IMR-90 (cell line): Measurements from ENCODE around the gene AKAP17A. TPM values are rescaled to one million over a fixed set of nuclear protein-coding genes. Genes with fewer than 3 reads are reported as not detected.

Experiments used
- ATAC-seq: fragments of 200-7000 bp; cut with Tn5 transposase; 2 replicates; pipeline ENCODE4 v1.9.1; 2020; ENCODE audit warnings: low read depth, mild to moderate bottlenecking, moderate library complexity
- BruUV-seq: library from RNA; stranded (reverse); fragments of 400-500 nt; replicated peaks from 2 replicates; lab custom pipeline; 2021; lab: Mats Ljungman, UMichigan
- CTCF ChIA-PET: fragments of 300-600 bp; formaldehyde crosslinking; extraction: SDS; loops from one replicate; lab custom pipeline; 2021; ENCODE audit warnings: antibody characterized with exemption; lab: Yijun Ruan, JAX
- POLR2A ChIA-PET: fragments of 300-600 bp; sonication (Branson Sonifier 250); formaldehyde crosslinking; loops from one replicate; lab custom pipeline; 2022; ENCODE audit warnings: antibody characterized with exemption; ENCODE audit not compliant: unreplicated experiment; lab: Charles Lee
- DNase-seq: peaks from one replicate; pipeline ENCODE4 v3.0.0; 2013
- H2AFZ ChIP-seq: replicated peaks from 2 replicates; pipeline ENCODE3; 2013; ENCODE audit warnings: low read length, mild to moderate bottlenecking; ENCODE audit not compliant: poor library complexity
- H2AK5ac ChIP-seq: 2 replicates; pipeline ENCODE4 v1.6.1; 2013; ENCODE audit warnings: low read depth, low read length, inconsistent platforms
- H2AK9ac ChIP-seq: replicated peaks from 2 replicates; pipeline ENCODE3; 2013; ENCODE audit warnings: mild to moderate bottlenecking, low read depth, low read length, moderate library complexity; ENCODE audit not compliant: poor library complexity
- H2BK120ac ChIP-seq: 2 replicates; pipeline ENCODE4 v1.6.1; 2013; ENCODE audit warnings: low read depth, low read length, inconsistent platforms
- H2BK15ac ChIP-seq: 3 replicates; pipeline ENCODE4 v1.6.1; 2013; ENCODE audit warnings: low read depth, low read length, inconsistent platforms
- H2BK20ac ChIP-seq: 2 replicates; pipeline ENCODE4 v1.6.1; 2013; ENCODE audit warnings: low read depth, mild to moderate bottlenecking, inconsistent platforms, low read length, moderate library complexity
- H2BK5ac ChIP-seq: 2 replicates; pipeline ENCODE4 v1.6.1; 2013; ENCODE audit warnings: mild to moderate bottlenecking, low read depth, low read length, inconsistent platforms; ENCODE audit not compliant: poor library complexity, severe bottlenecking
- H3K14ac ChIP-seq: replicated peaks from 2 replicates; pipeline ENCODE4 v1.6.1; 2013; ENCODE audit warnings: low read depth, low read length, inconsistent platforms
- H3K18ac ChIP-seq: 2 replicates; pipeline ENCODE4 v1.6.1; 2013; ENCODE audit warnings: low read depth, low read length, control low read depth
- H3K23ac ChIP-seq: 2 replicates; pipeline ENCODE4 v1.6.1; 2013; ENCODE audit warnings: low read depth, low read length, inconsistent platforms
- H3K27ac ChIP-seq: 2 replicates; pipeline ENCODE4 v1.5.1; 2013; ENCODE audit warnings: mild to moderate bottlenecking, control low read depth, low read length; ENCODE audit not compliant: insufficient read depth
- H3K27me3 ChIP-seq: 2 replicates; pipeline ENCODE4 v1.6.1; 2013; ENCODE audit warnings: low read length; ENCODE audit not compliant: control insufficient read depth, insufficient read depth
- H3K36me3 ChIP-seq: 2 replicates; pipeline ENCODE4 v1.6.1; 2013; ENCODE audit warnings: low read length, mixed read lengths; ENCODE audit not compliant: control insufficient read depth, insufficient read depth
- H3K4ac ChIP-seq: 2 replicates; pipeline ENCODE4 v1.6.1; 2013; ENCODE audit warnings: low read depth, low read length, inconsistent platforms
- H3K4me1 ChIP-seq: 2 replicates; pipeline ENCODE4 v1.6.1; 2013; ENCODE audit warnings: low read length, mixed read lengths; ENCODE audit not compliant: control insufficient read depth, insufficient read depth
- H3K4me2 ChIP-seq: 2 replicates; pipeline ENCODE4 v1.6.1; 2013; ENCODE audit warnings: low read depth, mild to moderate bottlenecking, control low read depth, low read length, moderate library complexity
- H3K4me3 ChIP-seq: 2 replicates; pipeline ENCODE4 v1.5.1; 2013; ENCODE audit warnings: low read depth, mild to moderate bottlenecking, control low read depth, low read length, moderate library complexity; ENCODE audit not compliant: insufficient read depth
- H3K56ac ChIP-seq: 2 replicates; pipeline ENCODE4 v1.6.1; 2013; ENCODE audit warnings: low read length, inconsistent platforms; ENCODE audit not compliant: insufficient read depth; ENCODE audit errors: extremely low read depth
- H3K79me1 ChIP-seq, 2 experiments: 2 replicates each; pipeline ENCODE4 v1.6.1; 2013; ENCODE audit warnings: low read length in 2 of 2, inconsistent platforms in 1 of 2, low read depth in 1 of 2
- H3K9ac ChIP-seq: 2 replicates; pipeline ENCODE4 v1.6.1; 2013; ENCODE audit warnings: low read depth, low read length, control low read depth
- H3K9me1 ChIP-seq: 2 replicates; pipeline ENCODE4 v1.6.1; 2013; ENCODE audit warnings: low read length, inconsistent platforms; ENCODE audit not compliant: insufficient read depth
- H3K9me3 ChIP-seq: 2 replicates; pipeline ENCODE4 v1.6.1; 2013; ENCODE audit warnings: low read length; ENCODE audit not compliant: control insufficient read depth, insufficient read depth
- H4K20me1 ChIP-seq: 2 replicates; pipeline ENCODE4 v1.6.1; 2013; ENCODE audit warnings: low read length, inconsistent platforms; ENCODE audit not compliant: insufficient read depth
- H4K5ac ChIP-seq: 2 replicates; pipeline ENCODE4 v1.6.1; 2013; ENCODE audit warnings: mild to moderate bottlenecking, low read depth, low read length, control low read depth
- H4K8ac ChIP-seq, 2 experiments: 2 replicates each; pipeline ENCODE4 v1.6.1; 2013; ENCODE audit warnings: low read depth in 2 of 2, low read length in 2 of 2, control low read depth in 1 of 2, inconsistent platforms in 1 of 2
- H4K91ac ChIP-seq: 2 replicates; pipeline ENCODE4 v1.6.1; 2013; ENCODE audit warnings: low read depth, low read length, inconsistent platforms; ENCODE audit not compliant: insufficient read depth
- BHLHE40 ChIP-seq: fragments of 150-350 bp; IDR thresholded peaks from 2 replicates; pipeline ENCODE4 v1.6.1; 2016; ENCODE audit warnings: mild to moderate bottlenecking, low read depth, low read length
- CHD1 ChIP-seq: IDR thresholded peaks from 2 replicates; pipeline ENCODE4 v1.6.1; 2012; ENCODE audit warnings: low read depth, low read length, improper control_type of control experiment
- FOS ChIP-seq: fragments of 150-350 bp; IDR thresholded peaks from 2 replicates; pipeline ENCODE4 v1.6.1; 2016; ENCODE audit warnings: low read depth, low read length
- MAFK ChIP-seq: IDR thresholded peaks from 2 replicates; pipeline ENCODE4 v1.6.1; 2012; ENCODE audit warnings: low read depth, low read length, improper control_type of control experiment
- NFE2L2 ChIP-seq: fragments of 150-350 bp; IDR thresholded peaks from 2 replicates; pipeline ENCODE4 v1.6.1; 2016; ENCODE audit warnings: low read depth, mild to moderate bottlenecking, low read length
- POLR2A ChIP-seq: IDR thresholded peaks from 2 replicates; pipeline ENCODE4 v1.6.1; 2012; ENCODE audit warnings: mild to moderate bottlenecking, low read depth, low read length
- RFX5 ChIP-seq: IDR thresholded peaks from 2 replicates; pipeline ENCODE4 v1.8.0; 2012; ENCODE audit warnings: low read depth, mild to moderate bottlenecking, low read length, moderate library complexity
- WGBS, 2 experiments: methylation state at CpG; one replicate each; pipeline versions ENCODE4 v1.1.5 to v1.1.7; 2013; ENCODE audit warnings: missing lambda C conversion rate in 2 of 2; ENCODE audit not compliant: insufficient read length in 1 of 2; ENCODE audit errors: extremely low coverage in 2 of 2; 5-methylcytosine and 5-hydroxymethylcytosine counted together
- dilution Hi-C: fragments of 300-500 bp; cut with HindIII; formaldehyde crosslinking; loops from one replicate; pipeline ENCODE4 v1.14.3; 2018; ENCODE audit warnings: low sequenced_read_pairs; ENCODE audit not compliant: unreplicated experiment
- in situ Hi-C: fragments of 300-500 bp; cut with MboI; formaldehyde crosslinking; loops from 3 replicates; pipeline ENCODE4 v1.14.3; 2019; ENCODE audit warnings: low sequenced_read_pairs, inconsistent platforms, mixed read lengths
- intact Hi-C: fragments of 100-400 bp; cut with micrococcal nuclease; formaldehyde crosslinking; loops from 2 replicates; pipeline ENCODE4 v1.10.0; 2022
- polyA plus RNA-seq, 3 experiments: library from polyadenylated mRNA; depleted of rRNA; stranded (reverse); fragments of >200 nt; gene quantifications; 2 replicates each; pipeline ENCODE4 v1.2.3, GENCODE V29; 2012; ENCODE audit warnings: low replicate concordance in 1 of 3
- total RNA-seq: library from RNA; depleted of rRNA; stranded (reverse); fragments of >200 nt; gene quantifications from 2 replicates; pipeline ENCODE4 v1.2.3, GENCODE V29; 2012
- TF ChIP-seq, protein P1 (sequence below): fragments of 150-350 bp; IDR thresholded peaks from 2 replicates; pipeline ENCODE4 v1.6.1; 2017; ENCODE audit warnings: mild to moderate bottlenecking, antibody characterized with exemption, low read length, low read depth
- TF ChIP-seq, protein P2 (sequence below): fragments of 150-350 bp; IDR thresholded peaks from 2 replicates; pipeline ENCODE4 v1.6.1; 2016; ENCODE audit warnings: low read depth, mild to moderate bottlenecking, low read length, moderate library complexity, borderline replicate concordance
- TF ChIP-seq, protein P3 (sequence below): conservative IDR thresholded peaks from 2 replicates; pipeline ENCODE4 v1.5.1; 2012; ENCODE audit warnings: mild to moderate bottlenecking, low read depth, low read length, improper control_type of control experiment

Gene AKAP17A
- total and polyA plus RNA-seq, 2 of the 4 experiments (the other 2 are of a cell fraction): 9.0 to 23.7 TPM

DNA sequence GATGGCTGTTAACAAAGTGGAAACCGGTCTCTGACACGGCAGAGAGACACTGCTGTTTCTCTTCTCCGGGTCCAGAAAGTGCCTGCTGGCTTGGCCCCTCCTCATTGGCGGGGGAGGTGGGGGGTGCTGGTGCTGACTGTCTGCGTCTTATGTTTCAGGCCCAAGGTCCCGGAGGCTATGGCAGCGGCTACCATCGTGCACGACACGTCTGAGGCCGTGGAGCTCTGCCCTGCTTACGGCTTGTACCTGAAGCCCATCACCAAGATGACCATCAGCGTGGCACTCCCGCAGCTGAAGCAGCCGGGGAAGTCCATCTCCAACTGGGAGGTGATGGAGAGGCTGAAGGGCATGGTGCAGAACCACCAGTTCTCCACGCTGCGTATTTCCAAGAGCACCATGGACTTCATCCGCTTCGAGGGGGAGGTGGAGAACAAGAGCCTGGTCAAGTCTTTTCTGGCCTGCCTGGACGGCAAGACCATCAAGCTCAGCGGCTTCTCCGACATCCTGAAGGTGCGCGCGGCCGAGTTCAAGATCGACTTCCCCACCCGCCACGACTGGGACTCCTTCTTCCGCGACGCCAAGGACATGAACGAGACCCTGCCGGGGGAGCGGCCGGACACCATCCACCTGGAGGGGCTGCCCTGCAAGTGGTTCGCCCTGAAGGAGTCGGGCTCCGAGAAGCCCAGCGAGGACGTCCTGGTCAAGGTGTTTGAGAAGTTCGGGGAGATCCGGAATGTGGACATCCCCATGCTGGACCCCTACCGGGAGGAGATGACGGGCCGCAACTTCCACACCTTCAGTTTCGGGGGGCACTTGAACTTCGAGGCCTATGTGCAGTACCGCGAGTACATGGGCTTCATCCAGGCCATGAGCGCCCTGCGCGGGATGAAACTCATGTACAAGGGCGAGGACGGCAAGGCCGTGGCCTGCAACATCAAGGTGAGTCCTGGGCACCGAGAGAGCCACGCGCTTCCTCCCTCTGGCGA lies 2.2 kb downstream of the AKAP17A start:
- CTCF ChIA-PET: no interaction called here
- H2AK9ac ChIP-seq: peak overlapping the region; percentile 78
- H3K4me1 ChIP-seq: peaks cover 3% of the 10 kb centered on the region; the same call in 1 of the 2 replicates
- no peak overlapping the region for H2BK120ac ChIP-seq
- H3K27ac ChIP-seq: no peak overlapping the region; the same call in 1 of the 2 replicates
- no peaks in the 10 kb centered on the region for H3K9me3 ChIP-seq
- no peaks in the 10 kb centered on the region; the same call in 1 of the 2 replicates for H3K9me1 ChIP-seq
- ATAC-seq: no peak
- POLR2A ChIA-PET: no interaction called here
- no peak overlapping the region for H3K9ac ChIP-seq
- H4K91ac ChIP-seq: no peak overlapping the region
- no peak overlapping the region for H3K18ac ChIP-seq
- H2BK20ac ChIP-seq: no peak overlapping the region
- peaks cover 46% of the 10 kb centered on the region for H3K36me3 ChIP-seq
- H3K4ac ChIP-seq: no peak overlapping the region
- H3K23ac ChIP-seq: no peak overlapping the region
- no peak overlapping the region for H3K14ac ChIP-seq
- no peak overlapping the region for H3K56ac ChIP-seq
- TSS peak; percentile 58 for BruUV-seq
- peaks cover 7 to 29% of the 10 kb centered on the region in 2 experiments for H3K79me1 ChIP-seq
- intact Hi-C loops (no loop called here), in situ Hi-C loops (loop anchor here (25.0 kb wide), 1 partner anchor 131 kb away; the partner anchor contains the start of gene ASMTL), dilution Hi-C loops (no loop called here)
- DNase-seq: no peak
- 95% methylated on average over 43 of the region's 60 CpGs; no CpG with 5 or more reads in 1 of the 2 experiments for WGBS, 2 experiments
- H3K4me2 ChIP-seq: no peak overlapping the region; the same call in 1 of the 2 replicates
- peak overlapping the region; percentile 95 for H3K4me3 ChIP-seq
- H2AFZ ChIP-seq: peak overlapping the region; percentile 32
- TF ChIP-seq NFE2L2: no peak
- TF ChIP-seq, protein P1, sequence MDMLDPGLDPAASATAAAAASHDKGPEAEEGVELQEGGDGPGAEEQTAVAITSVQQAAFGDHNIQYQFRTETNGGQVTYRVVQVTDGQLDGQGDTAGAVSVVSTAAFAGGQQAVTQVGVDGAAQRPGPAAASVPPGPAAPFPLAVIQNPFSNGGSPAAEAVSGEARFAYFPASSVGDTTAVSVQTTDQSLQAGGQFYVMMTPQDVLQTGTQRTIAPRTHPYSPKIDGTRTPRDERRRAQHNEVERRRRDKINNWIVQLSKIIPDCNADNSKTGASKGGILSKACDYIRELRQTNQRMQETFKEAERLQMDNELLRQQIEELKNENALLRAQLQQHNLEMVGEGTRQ: no peak
- TF ChIP-seq, protein P2, sequence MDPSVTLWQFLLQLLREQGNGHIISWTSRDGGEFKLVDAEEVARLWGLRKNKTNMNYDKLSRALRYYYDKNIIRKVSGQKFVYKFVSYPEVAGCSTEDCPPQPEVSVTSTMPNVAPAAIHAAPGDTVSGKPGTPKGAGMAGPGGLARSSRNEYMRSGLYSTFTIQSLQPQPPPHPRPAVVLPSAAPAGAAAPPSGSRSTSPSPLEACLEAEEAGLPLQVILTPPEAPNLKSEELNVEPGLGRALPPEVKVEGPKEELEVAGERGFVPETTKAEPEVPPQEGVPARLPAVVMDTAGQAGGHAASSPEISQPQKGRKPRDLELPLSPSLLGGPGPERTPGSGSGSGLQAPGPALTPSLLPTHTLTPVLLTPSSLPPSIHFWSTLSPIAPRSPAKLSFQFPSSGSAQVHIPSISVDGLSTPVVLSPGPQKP: no peak
- TF ChIP-seq MAFK: no peak
- TF ChIP-seq POLR2A: no peak
- no peak for TF ChIP-seq FOS
- TF ChIP-seq CHD1: no peak
- no peak for TF ChIP-seq RFX5
- no peak for TF ChIP-seq BHLHE40
- TF ChIP-seq, protein P3, sequence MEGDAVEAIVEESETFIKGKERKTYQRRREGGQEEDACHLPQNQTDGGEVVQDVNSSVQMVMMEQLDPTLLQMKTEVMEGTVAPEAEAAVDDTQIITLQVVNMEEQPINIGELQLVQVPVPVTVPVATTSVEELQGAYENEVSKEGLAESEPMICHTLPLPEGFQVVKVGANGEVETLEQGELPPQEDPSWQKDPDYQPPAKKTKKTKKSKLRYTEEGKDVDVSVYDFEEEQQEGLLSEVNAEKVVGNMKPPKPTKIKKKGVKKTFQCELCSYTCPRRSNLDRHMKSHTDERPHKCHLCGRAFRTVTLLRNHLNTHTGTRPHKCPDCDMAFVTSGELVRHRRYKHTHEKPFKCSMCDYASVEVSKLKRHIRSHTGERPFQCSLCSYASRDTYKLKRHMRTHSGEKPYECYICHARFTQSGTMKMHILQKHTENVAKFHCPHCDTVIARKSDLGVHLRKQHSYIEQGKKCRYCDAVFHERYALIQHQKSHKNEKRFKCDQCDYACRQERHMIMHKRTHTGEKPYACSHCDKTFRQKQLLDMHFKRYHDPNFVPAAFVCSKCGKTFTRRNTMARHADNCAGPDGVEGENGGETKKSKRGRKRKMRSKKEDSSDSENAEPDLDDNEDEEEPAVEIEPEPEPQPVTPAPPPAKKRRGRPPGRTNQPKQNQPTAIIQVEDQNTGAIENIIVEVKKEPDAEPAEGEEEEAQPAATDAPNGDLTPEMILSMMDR: no peak
- H3K27me3 ChIP-seq: no peaks in the 10 kb centered on the region
- no peak overlapping the region for H2AK5ac ChIP-seq
- H2BK5ac ChIP-seq: no peak overlapping the region
- H2BK15ac ChIP-seq: no peak overlapping the region
- H4K20me1 ChIP-seq: peaks cover 55% of the 10 kb centered on the region
- H4K8ac ChIP-seq: no peak overlapping the region
- H4K5ac ChIP-seq: no peak overlapping the region
